SHP77 (cell line): ENCODE results near the gene FAM170B.

ENCODE experiments used
- DNase-seq, 2 experiments: peaks; one replicate each; lab custom pipeline; 2025; lab: John Stamatoyannopoulos, UW

FAM170B gene

DNA sequence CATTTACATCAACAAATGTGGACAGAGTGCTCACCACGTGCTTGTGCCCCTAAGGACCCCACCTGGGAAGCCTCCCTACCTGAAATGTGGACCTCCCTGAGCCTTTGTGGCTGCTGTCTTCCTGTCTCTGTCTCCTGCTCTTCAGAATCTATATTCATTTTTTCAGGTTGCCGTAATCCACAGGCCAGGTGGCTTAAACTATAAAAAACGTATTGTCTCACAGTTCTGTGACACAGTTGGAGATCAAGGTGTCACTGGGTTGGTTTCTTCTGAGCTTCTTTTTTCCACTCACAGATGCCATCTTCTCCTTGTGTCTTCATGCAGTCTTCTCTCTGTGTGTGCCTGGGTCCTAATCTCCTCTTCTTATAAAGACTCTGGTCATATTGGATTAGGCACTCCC lies 12.9 kb downstream of the FAM170B start:
- no peak for DNase-seq

DNA sequence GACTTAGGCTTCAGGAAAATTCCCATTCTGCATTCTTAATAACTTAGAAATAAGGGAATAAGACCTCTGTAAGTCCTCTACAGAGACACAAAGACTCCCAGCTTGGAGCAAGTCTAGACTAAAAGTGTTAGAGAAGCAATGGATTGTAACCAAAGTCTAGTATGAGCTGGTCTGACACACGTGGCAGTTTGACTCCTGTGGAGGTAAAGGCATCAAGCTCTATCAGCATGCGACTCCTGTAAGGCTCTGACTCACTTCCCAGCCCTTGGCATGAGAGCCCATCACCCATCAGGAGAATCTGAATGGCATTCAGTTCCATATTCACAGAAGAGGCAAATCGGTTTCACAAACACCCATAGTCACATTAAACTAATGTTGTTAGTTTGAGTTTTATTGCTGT lies 14.1 kb downstream of the FAM170B start:
- no peak for DNase-seq

DNA sequence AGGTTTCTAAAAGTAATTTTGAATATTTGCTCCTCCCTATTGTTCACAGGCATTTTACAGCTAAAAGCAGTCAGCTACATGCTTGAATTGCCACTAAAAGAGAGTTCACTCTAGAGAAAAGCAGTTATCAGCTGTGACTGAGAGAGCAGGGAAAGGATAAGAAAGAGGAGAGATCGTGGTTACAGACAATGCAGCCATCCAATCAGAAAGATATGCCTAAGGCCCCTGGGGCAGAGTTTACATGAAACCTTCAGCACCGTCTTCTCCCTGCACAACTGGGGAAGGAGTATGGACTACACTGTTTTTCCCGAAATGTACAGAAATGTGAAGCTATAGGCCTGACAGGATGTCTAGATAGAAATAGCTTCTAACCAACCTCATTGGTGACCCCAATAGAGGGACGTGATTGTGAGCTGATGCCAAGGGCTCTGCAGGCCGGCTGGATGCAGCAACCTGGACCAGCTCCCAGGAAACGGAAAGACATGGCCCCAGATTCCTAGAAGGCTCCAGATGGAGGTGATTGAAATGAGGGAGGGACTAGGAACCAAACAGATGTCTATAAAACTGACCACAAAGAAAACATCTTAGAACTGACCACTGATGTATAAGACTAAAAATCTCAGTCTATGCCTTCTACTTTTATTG lies 15.3 kb downstream of the FAM170B start:
- DNase-seq = no peak

DNA sequence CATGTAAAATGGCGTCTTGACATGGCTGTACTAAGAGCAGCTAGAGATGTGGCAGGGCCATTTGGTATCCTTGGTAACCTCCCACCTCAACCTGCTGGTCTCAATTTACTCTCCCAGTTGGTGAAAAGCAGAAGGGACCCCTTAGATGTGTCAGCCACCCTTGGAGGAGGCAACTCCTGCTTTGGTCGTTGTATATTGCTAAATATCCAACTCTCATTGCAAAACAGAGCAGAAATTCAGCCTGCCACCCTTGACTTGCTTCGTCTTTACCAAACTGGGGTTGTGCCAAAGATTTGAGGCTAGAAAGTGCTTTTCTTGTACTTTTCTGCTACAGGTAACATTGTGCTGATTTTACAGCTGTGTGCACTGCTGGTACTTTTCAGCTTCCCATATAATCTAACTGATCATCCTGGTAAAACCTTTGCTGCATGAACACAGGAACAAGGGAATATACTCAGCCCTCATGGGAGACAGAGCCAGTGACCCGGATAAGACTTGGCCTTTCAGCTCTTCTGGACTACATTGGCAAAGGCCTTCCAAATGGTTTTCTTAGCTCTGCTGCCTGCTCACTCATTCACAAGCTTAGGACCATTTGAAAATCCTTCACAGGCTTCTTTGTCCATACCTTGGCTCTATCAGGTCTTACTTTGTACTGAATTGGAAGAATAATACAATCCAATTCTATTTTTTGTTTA lies 16.3 kb downstream of the FAM170B start:
- DNase-seq = no peak

DNA sequence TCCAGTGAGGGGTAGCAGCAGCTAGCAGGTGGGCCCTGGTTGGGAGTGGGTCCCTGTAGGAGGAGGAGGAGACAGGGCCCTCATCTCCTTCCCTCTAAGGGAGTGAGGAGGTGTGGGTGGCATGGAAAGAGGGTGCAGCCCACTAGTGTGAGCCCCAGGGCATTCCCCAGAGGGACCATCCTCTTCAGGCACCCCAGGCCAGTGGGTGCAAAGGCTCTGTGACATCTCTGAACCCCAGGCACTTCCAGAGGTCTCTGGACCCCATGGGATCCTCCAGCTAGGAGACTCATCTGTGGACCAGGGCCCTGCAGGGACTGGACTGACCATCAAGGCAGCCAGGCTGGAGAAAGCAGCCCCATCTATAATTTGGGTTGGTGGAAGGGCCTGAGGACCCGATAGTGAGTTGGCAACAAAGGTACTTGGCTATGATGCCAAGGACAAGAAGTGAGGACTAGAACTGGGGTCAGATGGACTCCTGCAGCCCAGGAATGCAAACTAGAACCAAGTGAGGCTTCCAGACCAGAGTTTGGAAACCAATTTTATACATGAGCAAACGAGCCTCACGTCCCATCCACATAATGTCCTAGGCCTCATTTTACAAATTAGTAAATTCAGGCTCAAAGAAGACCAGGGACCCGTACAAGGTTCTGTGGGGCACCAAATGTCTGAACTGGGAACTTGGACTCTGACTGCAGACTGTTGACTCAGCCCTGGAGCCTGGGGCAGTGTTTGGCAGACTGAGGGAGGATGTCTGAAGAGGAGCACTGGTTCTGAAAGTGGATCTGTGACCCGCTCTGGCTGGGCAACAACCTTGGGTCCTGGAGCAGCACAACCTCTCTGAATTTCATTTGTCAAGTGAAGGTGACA lies 17.1 kb downstream of the FAM170B start:
- no peak for DNase-seq

DNA sequence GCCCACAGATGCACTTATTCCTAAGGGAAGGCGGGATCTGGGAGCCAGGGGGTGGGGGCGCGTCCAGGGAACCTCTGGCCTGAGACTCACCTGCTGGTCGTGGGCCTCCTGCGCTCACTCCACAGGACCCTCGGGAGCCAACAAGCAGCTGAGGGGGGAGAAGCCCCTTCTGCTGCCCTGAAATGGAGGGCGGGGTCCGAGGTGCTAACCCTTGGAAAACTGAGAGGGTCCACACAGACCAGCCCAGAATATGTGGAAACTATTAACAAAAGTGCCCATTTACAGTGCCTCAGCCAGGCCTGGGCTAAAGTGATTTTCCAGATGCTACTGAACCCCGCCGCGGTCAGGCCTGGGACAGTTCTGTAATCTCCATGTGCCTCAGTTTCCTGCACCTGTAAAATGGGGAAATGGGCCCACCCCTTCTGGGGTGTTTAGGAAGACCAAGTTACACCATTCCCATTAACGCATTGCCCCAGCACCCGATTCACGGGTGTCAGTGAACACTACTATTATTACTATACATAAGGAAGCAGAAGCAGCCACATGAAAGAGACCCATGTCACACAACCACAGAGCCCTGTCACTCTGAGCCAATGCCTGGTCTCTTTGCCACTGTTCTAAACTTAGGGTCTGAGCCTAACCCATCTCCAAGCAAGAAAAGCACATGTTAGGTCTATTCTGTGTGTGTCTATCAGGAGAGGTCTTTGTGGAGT lies 17.9 kb downstream of the FAM170B start:
- DNase-seq = no peak

DNA sequence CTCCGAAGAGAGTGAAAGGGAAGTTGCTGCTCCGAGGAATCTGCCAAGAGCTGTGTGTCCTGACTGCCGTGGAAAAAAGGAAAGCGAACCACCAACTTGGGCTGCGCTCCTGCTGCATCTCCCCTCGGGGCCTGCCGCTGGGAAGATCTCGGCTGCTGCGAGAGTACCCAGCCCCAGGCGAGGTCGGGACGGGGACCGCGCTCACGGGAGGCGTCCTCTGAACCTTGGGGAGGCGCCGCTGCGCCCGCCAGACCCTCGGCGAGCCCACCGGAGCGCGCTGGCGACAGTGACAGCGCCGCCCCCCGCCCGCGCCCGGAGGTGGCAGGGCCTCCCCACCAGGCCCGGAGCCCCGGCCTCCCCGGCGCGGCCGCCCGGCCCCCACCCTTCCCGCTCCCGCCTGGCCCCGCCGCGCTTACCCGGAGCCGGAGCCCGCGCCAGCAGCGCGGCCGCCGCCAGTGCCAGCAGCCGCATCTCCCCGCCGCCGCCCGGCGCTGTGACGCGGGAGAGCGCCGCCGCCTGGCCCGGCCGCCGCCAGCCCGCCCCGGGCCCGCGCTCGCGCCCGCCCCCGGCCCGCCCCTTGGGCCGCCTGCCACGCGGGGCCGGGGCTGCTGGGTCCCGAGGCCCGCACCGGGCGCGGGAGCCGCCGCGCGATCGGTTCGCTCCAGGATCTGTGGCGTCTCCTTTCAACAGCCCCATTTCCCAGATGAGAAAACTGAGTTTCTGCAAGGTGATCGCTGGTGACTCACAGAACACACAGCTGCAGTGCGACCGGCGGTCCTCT lies 18.6 kb downstream of the FAM170B start, which contains the start of gene VSTM4:
VSTM4 (minus strand) TSS at position 508 of the 781 bp plus-strand sequence; CDS start at position 471, 37 bp downstream.
- no peak for DNase-seq

DNA sequence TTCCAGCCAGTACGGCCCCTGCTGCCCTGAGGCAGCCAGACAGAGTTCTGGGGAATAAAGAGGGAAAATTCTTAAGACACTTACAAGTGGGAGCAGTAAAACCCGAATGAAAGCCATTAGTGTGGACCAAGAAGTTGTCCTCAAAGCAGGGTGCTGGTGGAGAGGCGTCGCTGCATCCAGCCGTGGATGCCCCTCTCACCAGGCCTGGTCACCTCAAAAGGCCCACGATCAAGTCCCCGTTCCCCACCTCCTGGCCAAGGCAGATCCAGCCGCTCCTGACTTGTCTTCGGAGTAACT lies 19.2 kb downstream of the FAM170B start:
- DNase-seq = no peak

DNA sequence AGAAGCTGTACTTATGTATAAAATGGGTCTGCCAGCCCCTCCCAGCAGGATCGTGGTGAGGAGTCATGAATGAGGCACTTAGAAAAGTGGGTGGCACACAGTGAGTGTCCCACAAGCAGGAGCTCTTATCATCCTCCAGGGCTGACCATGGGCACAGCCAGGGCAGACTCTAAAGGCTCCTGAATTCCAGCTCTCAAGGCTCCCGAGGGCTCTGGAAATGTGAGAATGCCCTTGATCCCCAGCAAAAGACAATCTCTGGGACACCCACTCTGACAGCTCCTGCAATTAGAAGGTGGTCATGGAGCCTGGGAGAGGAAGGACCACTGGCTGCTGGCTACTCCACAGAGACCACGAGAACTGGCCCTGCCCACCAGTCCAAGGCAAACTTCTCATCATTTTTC lies 20.1 kb downstream of the FAM170B start:
- no peak for DNase-seq

DNA sequence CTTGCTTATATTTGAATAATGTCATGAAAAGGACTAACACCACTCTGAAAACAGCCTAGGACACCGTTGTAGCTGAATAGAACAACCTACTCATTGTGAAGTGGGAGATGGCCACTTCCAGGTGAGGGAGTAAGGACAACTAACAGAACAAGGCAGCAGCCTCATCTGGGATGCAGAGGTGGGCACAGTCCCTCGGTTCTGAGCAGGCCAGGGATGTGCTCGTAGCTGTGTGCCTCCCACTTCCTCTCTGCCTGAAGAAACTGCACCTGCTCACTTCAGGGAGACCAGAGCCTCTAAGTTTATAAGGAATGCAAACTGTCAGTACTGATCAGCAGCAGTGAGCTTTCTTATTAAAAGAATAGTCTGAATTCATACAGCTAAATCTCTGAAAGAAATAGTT lies 21.0 kb downstream of the FAM170B start:
- no peak for DNase-seq

DNA sequence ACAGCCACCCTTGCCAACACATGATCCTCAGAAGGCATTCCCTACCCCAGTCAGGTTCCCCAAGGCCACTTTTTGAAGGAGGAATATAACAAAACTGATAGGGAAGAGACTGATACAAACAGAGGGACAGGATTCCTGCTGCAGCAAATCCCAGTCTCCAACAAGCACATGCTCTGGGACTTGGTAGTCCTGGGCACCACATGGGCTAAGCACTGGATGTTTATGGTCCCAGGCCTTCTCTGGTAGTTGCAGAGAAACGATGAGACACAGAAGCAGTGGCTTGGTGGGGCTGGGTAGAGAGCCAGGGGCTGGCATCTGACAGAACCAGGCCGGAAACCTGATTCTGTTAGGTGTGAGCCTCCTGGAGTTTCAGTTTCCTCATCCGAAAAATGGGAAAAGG lies 21.7 kb downstream of the FAM170B start:
- no peak for DNase-seq

DNA sequence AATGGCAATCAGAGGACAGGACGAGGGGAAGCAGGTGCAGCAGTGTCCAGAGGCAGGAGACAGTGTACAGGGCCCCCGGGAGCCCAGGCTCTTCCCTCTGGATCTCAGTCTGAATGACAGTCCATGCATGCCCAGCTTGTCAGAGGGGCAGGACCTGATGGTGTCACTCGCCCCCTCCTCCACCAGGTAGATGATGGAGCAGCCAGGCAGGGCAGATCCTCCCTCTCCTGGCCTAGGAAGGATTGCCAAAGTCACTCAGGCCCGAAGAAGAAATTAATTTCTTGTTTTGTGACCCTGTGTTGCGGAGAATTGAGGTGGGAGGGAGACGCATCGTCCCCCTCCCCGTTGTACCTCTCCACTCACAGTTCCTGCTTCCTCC lies 22.5 kb downstream of the FAM170B start:
- DNase-seq = no peak

DNA sequence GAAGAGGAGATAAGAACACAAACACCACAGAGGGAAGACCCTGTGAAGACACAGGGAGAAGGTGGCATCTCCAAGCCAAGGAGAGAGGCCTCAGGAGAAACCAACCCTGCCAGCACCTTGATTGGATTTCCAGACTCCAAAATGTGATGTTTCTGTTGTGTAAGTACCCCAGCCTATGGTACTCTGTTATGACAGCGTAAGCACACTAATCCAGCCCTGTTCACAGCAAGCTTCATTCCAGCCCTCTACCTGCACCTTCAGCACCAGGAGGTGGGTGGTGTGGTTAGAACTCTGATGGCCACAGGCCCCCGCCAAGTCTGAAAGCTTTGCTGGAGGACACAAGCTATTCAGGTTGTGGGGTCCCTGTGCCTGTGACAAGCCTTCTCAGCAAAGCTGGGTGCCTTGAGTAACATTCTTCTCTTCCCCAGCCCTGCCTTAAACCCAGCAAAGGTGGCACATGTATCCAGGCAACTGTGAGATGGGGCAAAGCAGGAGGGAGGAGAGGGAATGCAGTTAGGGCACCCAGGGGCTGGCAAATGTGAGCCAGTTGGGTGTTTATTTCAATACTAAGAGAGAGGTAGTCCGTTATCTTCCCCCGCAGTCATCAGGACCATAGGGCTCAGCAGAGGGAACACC lies 23.0 kb downstream of the FAM170B start:
- DNase-seq = no peak

DNA sequence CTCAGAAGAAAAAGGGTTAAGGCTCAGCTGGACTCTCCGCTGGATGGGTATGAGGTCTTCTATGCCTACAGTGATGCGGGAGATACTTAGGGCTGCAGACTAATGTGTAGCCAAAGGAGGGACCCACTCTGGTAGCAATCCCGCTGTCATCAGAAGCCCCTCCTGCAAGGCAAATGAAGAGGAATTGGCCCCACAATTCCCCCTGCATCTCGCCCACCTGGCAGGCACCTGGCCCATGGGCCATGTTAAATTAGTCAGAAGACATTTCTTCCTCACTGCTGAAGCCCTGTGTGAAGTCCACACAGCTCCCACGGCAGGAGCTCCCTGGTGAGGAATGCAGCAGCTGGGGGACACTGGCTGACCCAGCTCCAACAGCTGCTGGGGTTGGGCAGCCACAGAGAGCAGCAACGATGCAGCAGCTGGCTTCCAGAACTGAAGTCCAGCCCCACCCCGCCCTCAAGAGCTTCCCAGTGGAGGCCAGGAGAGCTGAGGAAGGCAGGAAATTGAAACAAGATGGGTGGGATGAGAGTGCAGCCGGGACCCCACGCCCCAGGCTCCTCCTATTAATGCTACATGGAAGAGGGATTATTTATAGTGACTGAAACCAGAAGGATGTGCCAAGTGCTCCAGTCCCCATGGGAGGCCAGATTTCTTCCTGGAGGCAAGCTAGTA lies 24.0 kb downstream of the FAM170B start:
- no peak for DNase-seq

DNA sequence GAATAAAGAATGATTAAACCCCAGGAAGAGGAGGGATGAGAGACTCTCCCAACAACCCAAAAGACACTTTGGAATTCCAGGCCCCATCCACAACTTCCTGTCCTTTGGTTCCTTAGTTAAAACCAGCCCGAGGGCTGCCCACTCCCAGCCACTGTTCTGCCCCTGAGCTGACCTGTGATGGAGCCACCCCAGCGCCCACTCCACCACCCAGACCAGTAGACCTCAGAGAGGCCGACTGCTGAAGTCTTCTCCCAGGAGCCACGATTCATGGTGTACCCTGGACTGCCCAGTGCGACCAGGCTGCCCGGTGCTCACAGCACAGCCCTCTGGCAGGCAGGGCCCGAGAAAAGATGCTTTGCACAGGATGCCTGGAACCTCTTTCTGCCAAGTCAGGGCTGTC lies 25.2 kb downstream of the FAM170B start:
- DNase-seq = no peak

DNA sequence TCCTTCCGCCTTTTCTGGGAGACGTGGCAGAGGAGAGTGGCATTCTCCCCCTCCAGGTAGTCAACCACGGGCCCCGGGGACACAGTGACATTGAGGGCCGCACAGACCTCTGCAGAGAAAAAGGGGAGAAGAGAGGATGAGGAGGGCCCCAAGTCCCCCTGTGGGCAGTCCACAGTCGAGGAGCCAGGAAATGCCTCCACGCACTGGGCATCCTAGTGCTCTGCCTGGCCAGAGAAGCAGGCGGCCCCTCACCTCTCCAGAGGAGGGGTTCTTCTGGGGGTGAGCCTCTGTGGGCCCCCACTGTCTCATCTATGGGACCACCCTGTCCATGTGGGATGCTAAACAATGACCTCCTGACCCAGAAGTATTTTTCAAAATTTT lies 25.9 kb downstream of the FAM170B start:
- DNase-seq = no peak

DNA sequence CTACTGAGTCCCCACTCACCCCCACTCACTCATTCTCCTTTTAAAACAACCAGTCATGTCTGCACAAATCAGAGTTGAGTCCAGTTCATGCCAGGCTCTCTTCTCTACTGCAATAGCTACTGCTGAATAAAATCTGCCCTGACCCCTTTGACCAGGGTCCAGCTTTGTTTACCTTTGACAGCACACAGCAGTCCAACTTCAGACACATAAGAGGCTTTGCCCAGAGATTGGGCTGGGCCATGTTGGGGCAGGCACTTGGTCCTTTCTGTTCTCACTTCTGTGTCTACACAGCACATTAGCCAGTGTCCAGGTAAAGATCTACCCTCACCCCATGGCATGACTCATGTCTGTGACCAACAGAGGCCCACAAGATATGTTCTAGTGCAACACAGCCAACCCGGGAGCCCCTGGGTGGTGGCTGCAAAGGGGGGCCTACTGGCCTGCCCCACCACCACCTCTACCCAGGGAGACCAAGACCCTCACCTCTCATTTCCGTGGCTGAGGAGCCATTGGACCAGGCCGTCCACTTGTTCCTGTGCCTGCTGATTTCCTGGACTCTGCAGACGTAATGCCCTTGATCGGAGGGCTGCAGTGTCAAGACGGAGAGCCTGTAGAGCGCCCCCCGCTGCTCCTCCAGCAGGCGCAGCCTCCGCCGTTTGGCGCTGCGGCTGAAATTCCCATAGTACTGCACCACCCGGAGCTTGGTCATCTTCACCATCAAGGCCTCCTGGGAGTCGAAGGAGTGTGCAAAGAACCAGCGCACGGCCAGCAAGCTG lies 26.5 kb downstream of the FAM170B start:
- DNase-seq = no peak

DNA sequence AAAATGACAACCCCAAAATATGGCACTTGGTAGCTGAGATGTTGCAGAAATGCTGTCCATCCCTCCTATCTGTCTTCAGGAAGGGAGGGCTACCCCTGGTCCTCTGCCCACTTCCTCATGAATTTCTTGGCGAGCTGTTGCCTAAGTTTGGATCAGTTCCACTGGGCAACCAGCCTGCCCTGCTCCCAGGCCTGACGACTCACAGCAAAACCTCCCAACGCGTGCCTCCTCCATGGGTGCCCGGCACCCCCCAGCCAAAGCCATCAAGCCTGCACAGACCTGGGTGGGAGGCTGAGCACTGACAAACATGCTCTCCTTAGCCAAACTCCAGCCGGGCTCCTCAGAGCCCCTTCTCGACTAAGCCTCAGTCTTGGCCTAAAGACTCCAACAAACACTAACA lies 27.4 kb downstream of the FAM170B start:
- DNase-seq = no peak

DNA sequence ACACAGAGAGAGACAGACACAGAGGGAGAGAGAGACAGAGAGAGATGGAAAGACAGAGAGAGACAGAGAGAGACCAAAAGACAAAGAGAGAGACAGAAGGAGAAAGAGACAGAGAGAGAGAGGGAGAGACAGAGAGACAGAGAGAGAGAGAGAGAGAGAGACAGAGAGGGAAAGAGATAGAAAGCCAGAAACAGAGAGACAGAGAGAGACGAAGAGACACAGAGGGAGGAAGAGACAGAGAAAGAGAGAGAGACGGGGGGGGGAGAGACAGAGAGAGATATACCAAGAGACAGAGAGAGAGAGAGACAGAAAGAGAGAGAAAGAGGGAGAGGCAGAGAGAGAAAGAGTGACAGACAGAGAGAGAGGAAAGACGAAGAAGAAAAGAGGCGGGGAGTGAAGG lies 28.7 kb downstream of the FAM170B start:
- DNase-seq = no peak

DNA sequence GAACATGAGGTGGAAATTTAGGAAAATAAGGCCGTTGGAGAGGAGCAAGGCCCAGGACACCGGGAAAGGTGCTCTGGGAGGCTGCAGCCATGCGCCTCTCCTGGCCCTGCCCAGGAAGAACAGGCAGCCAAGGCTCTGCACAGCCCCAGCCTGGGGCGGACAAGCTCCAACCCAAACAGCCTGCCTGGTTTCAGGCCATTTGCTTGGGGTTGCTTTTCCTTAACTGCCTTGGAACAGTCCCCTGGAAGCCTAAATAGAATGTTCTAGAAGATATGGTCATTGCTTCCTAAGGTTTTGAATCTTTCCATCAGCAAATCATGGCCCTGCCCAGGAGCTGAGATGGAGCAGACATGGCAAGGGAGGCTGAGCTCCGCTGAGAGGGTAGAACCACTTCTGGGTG lies 29.5 kb downstream of the FAM170B start:
- DNase-seq = no peak
